ENCODE data around the gene SARNP.

DNA sequence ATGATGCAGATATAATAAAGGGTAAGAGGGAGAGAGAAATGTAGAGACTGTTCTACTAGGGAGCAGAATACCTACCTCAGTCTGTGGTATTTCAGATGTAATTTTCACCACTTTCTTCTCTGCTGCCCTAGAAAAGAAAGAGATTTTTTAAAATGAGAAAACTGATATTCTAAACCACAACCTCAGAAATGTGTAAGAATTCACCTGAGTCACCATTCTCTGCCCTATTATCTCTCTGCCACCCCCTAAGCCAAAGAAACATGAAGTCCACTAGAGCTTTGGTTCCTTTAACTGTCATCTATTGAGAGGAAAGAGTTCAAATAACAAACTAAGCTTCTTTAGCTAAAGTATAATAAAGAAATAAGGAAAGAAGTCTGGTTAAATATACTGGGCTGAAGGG lies 21.6 kb downstream of the SARNP start:
- no peak for TF ChIP-seq POLR2A (IDR thresholded peaks at IDR 0.05)
- TF ChIP-seq, protein P1, sequence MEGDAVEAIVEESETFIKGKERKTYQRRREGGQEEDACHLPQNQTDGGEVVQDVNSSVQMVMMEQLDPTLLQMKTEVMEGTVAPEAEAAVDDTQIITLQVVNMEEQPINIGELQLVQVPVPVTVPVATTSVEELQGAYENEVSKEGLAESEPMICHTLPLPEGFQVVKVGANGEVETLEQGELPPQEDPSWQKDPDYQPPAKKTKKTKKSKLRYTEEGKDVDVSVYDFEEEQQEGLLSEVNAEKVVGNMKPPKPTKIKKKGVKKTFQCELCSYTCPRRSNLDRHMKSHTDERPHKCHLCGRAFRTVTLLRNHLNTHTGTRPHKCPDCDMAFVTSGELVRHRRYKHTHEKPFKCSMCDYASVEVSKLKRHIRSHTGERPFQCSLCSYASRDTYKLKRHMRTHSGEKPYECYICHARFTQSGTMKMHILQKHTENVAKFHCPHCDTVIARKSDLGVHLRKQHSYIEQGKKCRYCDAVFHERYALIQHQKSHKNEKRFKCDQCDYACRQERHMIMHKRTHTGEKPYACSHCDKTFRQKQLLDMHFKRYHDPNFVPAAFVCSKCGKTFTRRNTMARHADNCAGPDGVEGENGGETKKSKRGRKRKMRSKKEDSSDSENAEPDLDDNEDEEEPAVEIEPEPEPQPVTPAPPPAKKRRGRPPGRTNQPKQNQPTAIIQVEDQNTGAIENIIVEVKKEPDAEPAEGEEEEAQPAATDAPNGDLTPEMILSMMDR (IDR thresholded peaks at IDR 0.05): no peak
